ENCODE measurements around the gene FOXO6.

The FOXO6 gene

GRCh38 chr1:41365320-41365633, 4.0 kb downstream of the FOXO6 start:
- TF ChIP-seq, protein P1, sequence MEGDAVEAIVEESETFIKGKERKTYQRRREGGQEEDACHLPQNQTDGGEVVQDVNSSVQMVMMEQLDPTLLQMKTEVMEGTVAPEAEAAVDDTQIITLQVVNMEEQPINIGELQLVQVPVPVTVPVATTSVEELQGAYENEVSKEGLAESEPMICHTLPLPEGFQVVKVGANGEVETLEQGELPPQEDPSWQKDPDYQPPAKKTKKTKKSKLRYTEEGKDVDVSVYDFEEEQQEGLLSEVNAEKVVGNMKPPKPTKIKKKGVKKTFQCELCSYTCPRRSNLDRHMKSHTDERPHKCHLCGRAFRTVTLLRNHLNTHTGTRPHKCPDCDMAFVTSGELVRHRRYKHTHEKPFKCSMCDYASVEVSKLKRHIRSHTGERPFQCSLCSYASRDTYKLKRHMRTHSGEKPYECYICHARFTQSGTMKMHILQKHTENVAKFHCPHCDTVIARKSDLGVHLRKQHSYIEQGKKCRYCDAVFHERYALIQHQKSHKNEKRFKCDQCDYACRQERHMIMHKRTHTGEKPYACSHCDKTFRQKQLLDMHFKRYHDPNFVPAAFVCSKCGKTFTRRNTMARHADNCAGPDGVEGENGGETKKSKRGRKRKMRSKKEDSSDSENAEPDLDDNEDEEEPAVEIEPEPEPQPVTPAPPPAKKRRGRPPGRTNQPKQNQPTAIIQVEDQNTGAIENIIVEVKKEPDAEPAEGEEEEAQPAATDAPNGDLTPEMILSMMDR (conservative IDR thresholded peaks at IDR 0.05; ENCODE audit: low read depth): no peak
- no peak for DNase-seq (ENCODE audit: low spot score)
- peak overlapping the region; percentile 82 for H3K27ac ChIP-seq
- ChIA-PET CTCF (no interaction called here), POLR2A (ENCODE audit: low non-redundant PET) (no interaction called here)

- peak overlapping the region; percentile 82 for H3K27ac ChIP-seq
- ChIA-PET CTCF (no interaction called here), POLR2A (ENCODE audit: low non-redundant PET) (no interaction called here)
- no peak for DNase-seq (ENCODE audit: low spot score)
- TF ChIP-seq, protein P1 (conservative IDR thresholded peaks at IDR 0.05; ENCODE audit: low read depth): no peak
Observed at GRCh38 chr1:41365772-41366454, 4.7 kb downstream of the FOXO6 start.

GRCh38 chr1:41366455-41367287, 5.4 kb downstream of the FOXO6 start:
- DNase-seq (ENCODE audit: low spot score): no peak
- CTCF ChIA-PET: interaction anchor here (0.6 kb wide), 1 partner anchor 51 kb away, joined by 7 read pairs; no protein-coding TSS in a partner anchor
- POLR2A ChIA-PET (ENCODE audit: low non-redundant PET): interaction anchor here (0.5 to 1.2 kb wide), 3 partner anchors 14 to 123 kb away, joined by 3 to 5 read pairs (median 4); no protein-coding TSS in a partner anchor
- TF ChIP-seq, protein P1 (conservative IDR thresholded peaks at IDR 0.05; ENCODE audit: low read depth): no peak
- H3K27ac ChIP-seq: peak overlapping the region; percentile 82

DNA sequence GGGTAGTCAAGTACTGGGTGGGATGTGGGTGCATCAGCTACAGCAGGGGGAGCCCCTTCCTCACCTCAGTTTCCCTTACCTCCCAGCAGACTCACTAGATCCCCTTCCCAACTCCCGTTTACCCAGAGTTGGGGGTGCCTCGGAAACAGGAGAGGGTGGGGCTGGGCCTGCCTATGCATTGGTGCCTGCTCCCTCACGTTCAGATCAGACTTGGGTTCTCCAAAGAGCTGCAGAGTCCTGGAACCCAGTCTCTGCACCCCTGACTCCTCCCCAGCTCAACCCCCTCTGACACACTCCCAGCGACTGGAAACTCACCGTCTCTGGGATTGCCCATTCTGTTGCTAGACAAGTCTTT, 6.0 kb downstream of the FOXO6 start:
- POLR2A ChIA-PET (ENCODE audit: low non-redundant PET): interaction anchor here (1.2 kb wide), 1 partner anchor 13 kb away, joined by 5 read pairs; no protein-coding TSS in a partner anchor
- no peak overlapping the region for H3K27ac ChIP-seq
- CTCF ChIA-PET: interaction anchor here (0.6 kb wide), 1 partner anchor 52 kb away, joined by 7 read pairs; no protein-coding TSS in a partner anchor
- TF ChIP-seq, protein P1 (conservative IDR thresholded peaks at IDR 0.05; ENCODE audit: low read depth): no peak
- DNase-seq (ENCODE audit: low spot score): no peak

GRCh38 chr1:41368366-41368765, 7.1 kb downstream of the FOXO6 start:
- DNase-seq (ENCODE audit: low spot score): no peak
- ChIA-PET POLR2A (ENCODE audit: low non-redundant PET) (no interaction called here), CTCF (interaction anchor here (1.2 kb wide), 1 partner anchor 86 kb away, joined by 4 read pairs; no protein-coding TSS in a partner anchor)
- H3K27ac ChIP-seq: peak overlapping the region; percentile 23; the same call in 1 of the 2 replicates
- TF ChIP-seq, protein P1 (conservative IDR thresholded peaks at IDR 0.05; ENCODE audit: low read depth): no peak

DNA sequence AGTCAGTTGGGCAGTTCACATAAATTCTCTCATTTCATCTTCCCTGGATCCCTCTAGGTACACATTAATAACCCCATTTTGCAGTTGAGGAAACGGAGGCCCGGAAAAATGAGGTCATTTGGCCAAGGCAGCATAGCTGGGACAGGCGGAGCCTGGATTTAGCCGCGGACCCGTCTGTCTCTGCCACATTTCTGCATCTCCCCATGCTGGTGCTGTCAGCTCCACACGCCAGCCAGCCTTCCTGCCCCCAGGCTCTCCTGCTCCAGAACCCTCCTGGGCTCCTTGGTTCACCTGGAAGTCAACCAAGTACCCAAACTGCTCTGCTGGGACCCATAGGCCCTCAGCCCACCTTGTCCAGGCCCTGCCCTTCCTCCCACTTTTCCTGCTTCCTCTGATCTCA, 7.6 kb downstream of the FOXO6 start:
- no peak for DNase-seq (ENCODE audit: low spot score)
- TF ChIP-seq, protein P1 (conservative IDR thresholded peaks at IDR 0.05; ENCODE audit: low read depth): no peak
- POLR2A ChIA-PET (ENCODE audit: low non-redundant PET): no interaction called here
- H3K27ac ChIP-seq: peak overlapping the region; percentile 20
- CTCF ChIA-PET: interaction anchor here (1.2 kb wide), 1 partner anchor 86 kb away, joined by 4 read pairs; no protein-coding TSS in a partner anchor

All from RWPE1 (cell line).